PFSK-1 (cell line): ENCODE results near the gene SOD2.

Experiments used
- POLR2AphosphoS5 ChIP-seq: IDR thresholded peaks from 2 replicates; pipeline ENCODE4 v1.6.1; 2012; ENCODE audit warnings: low read depth, mild to moderate bottlenecking, control low read depth, low read length, moderate library complexity
- REST ChIP-seq, 2 experiments: IDR thresholded peaks; 2 replicates each; pipeline versions ENCODE4 v1.6.1 to v1.8.0; 2011 to 2012; ENCODE audit warnings: low read depth in 2 of 2, low read length in 2 of 2, control low read depth in 1 of 2, inconsistent platforms in 1 of 2, mild to moderate bottlenecking in 1 of 2, moderate library complexity in 1 of 2; ENCODE audit not compliant: insufficient read depth in 1 of 2

- TF ChIP-seq POLR2AphosphoS5 (no peak), REST (IDR thresholded peaks at IDR 0.05; ENCODE audit: insufficient read depth in 1 of 2, low read depth in 2 of 2, low read length in 2 of 2) (no peak)
Measured at GRCh38 chr6:159736908-159737307, 43.9 kb upstream of the SOD2 start.
